Suprapubic skin (tissue), 4 donors: Measurements from ENCODE around the gene PLEKHA1. TPM values are rescaled to one million over a fixed set of nuclear protein-coding genes. Genes with fewer than 3 reads are reported as not detected.

ENCODE experiments used
- DNase-seq, 2 donors: peaks; one replicate each; pipeline ENCODE4 v3.0.0-alpha.2; 2019; ENCODE audit warnings: low spot score in 2 of 2
- H3K27ac ChIP-seq: fragments of 200-600 bp; sonication (generic); one replicate; pipeline ENCODE4 v1.5.1; 2019
- H3K27me3 ChIP-seq: fragments of 200-600 bp; sonication (generic); one replicate; pipeline ENCODE4 v1.5.1; 2019
- H3K36me3 ChIP-seq: fragments of 200-600 bp; sonication (generic); one replicate; pipeline ENCODE4 v1.5.1; 2019
- H3K4me1 ChIP-seq: fragments of 200-600 bp; sonication (generic); one replicate; pipeline ENCODE4 v1.5.1; 2019
- H3K4me3 ChIP-seq: fragments of 200-600 bp; sonication (generic); one replicate; pipeline ENCODE4 v1.5.1; 2019; ENCODE audit warnings: mild to moderate bottlenecking
- H3K9me3 ChIP-seq: fragments of 200-600 bp; sonication (generic); one replicate; pipeline ENCODE4 v1.5.1; 2019
- EP300 ChIP-seq: sonication (generic); formaldehyde crosslinking; IDR thresholded peaks from one replicate; pipeline ENCODE4 v1.6.1; 2017; ENCODE audit warnings: antibody characterized with exemption
- POLR2A ChIP-seq, 2 donors: fragments of 450-650 bp; IDR thresholded peaks; one replicate each; pipeline ENCODE4 v1.6.1; 2017; ENCODE audit warnings: antibody characterized with exemption in 2 of 2, mild to moderate bottlenecking in 2 of 2, moderate library complexity in 2 of 2
- POLR2AphosphoS5 ChIP-seq, 3 donors: sonication (generic); formaldehyde crosslinking; IDR thresholded peaks; one replicate each; pipeline ENCODE4 v1.6.1; 2017; ENCODE audit warnings: antibody characterized with exemption in 3 of 3
- WGBS: methylation state at CpG from one replicate; pipeline ENCODE4 v1.1.5; 2018; 5-methylcytosine and 5-hydroxymethylcytosine counted together
- total RNA-seq, 4 donors: library from RNA; depleted of rRNA; stranded (reverse); fragments of >200 nt; gene quantifications; one replicate each; pipeline ENCODE4 v1.1.0, GENCODE V29; 2016
- TF ChIP-seq, protein P1 (sequence below), 2 donors: fragments of 200-600 bp in 1 of 2; fragments of 450-650 bp in 1 of 2; sonication (generic) in 1 of 2; IDR thresholded peaks; one replicate each; pipeline ENCODE4 v1.5.1; 2016 to 2019; ENCODE audit warnings: antibody characterized with exemption in 2 of 2, mild to moderate bottlenecking in 1 of 2, moderate library complexity in 1 of 2

PLEKHA1 gene
- total RNA-seq, 4 donors from 2014 or later = 68.2 to 91.6 (median 78.8) TPM

DNA sequence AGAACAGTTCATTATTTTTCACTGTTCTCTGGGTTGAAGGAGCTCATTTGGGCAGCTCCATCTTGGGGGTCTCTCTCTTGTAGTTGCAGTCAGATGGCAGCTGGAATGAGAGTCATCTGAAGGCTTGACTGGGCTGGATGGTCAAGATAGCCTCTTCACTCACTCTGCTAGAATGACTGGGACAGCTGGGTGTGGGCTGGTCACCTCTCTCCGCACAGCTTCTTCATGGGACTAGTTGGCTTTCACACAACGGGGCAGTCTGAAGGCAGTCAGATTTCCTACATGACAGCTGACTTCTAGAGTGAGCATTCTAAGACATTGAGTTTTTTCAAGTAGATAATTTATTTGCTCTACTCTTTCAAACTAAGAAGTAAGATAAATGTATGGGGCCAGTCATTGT is 13.1 kb downstream of the PLEKHA1 start:
- no peak overlapping the region for H3K4me3 ChIP-seq
- H3K9me3 ChIP-seq = no peaks in the 10 kb centered on the region
- no peak overlapping the region for H3K27ac ChIP-seq
- no peaks in the 10 kb centered on the region for H3K36me3 ChIP-seq
- TF ChIP-seq POLR2A (IDR thresholded peaks at IDR 0.05) (no peak), EP300 (no peak)
- TF ChIP-seq, protein P1, sequence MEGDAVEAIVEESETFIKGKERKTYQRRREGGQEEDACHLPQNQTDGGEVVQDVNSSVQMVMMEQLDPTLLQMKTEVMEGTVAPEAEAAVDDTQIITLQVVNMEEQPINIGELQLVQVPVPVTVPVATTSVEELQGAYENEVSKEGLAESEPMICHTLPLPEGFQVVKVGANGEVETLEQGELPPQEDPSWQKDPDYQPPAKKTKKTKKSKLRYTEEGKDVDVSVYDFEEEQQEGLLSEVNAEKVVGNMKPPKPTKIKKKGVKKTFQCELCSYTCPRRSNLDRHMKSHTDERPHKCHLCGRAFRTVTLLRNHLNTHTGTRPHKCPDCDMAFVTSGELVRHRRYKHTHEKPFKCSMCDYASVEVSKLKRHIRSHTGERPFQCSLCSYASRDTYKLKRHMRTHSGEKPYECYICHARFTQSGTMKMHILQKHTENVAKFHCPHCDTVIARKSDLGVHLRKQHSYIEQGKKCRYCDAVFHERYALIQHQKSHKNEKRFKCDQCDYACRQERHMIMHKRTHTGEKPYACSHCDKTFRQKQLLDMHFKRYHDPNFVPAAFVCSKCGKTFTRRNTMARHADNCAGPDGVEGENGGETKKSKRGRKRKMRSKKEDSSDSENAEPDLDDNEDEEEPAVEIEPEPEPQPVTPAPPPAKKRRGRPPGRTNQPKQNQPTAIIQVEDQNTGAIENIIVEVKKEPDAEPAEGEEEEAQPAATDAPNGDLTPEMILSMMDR (IDR thresholded peaks at IDR 0.05) = no peak
- H3K4me1 ChIP-seq = peaks cover 15% of the 10 kb centered on the region
- no peak for DNase-seq
- WGBS = 100% methylated on average over 2 of the region's 2 CpGs
- H3K27me3 ChIP-seq = no peaks in the 10 kb centered on the region

DNA sequence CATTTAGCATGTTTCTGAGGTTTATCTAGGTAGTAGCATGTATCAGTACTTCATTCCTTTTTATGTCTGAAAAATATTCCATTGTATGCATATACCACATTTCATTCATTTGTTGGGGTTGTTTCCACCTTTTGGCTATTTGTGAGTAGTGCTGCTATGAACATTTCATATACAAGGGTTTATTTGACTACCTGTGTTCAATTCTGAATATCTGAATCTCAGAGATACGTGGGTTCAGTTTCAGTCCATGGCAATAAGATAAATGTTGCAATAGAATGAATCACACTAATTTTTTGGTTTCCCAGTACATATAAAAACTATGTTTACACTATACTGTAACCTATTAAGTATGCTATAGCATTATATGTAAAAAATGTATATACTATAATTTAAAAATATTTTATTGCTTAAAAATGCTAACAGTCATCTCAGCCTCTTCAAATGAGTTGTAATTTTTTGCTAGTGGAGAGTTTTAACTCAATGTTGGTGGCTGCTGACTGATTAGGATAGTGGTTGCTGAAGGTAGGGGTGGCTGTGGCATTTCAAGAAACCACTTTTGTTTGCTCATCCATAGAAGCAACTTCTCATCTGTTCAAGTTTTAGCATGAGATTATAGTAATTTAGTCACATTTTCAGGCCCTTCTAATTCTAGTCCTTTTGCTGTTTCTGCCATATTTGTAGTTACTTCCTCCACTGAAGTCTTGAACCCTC is 13.9 kb downstream of the PLEKHA1 start:
- Histone ChIP-seq H3K4me3 (no peak overlapping the region), H3K4me1 (peaks cover 15% of the 10 kb centered on the region), H3K27me3 (no peaks in the 10 kb centered on the region), H3K9me3 (no peaks in the 10 kb centered on the region), H3K27ac (no peak overlapping the region), H3K36me3 (no peaks in the 10 kb centered on the region)
- DNase-seq = no peak
- TF ChIP-seq POLR2A (IDR thresholded peaks at IDR 0.05) = no peak
- no peak for TF ChIP-seq EP300
- no peak for TF ChIP-seq POLR2AphosphoS5 (IDR thresholded peaks at IDR 0.05)
- TF ChIP-seq, protein P1 (IDR thresholded peaks at IDR 0.05) = no peak
- whole genome bisulfite sequencing = 71% methylated on average over 1 of the region's 1 CpG

DNA sequence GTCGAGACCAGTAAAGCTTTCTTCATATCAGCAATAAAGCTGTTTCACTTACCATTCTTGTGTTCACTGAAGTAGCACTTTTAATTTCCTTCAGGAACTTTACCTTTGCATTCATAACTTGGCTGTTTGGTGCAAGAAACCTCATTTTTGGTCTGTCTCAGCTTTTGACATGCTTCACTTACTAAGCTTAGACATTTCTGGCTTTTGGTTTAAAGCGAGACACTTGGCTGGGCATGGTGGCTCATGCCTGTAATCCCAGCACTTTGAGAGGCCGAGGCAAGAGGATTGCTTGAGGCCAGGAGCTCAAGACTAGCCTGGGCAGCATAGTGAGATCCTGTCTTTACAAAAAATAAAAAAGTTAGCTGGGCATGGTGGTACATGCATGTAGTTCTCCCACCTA is 15.8 kb downstream of the PLEKHA1 start:
- no peaks in the 10 kb centered on the region for H3K27me3 ChIP-seq
- TF ChIP-seq POLR2A (IDR thresholded peaks at IDR 0.05) = no peak
- TF ChIP-seq, protein P1 (IDR thresholded peaks at IDR 0.05) = no peak
- no peak for TF ChIP-seq EP300
- TF ChIP-seq POLR2AphosphoS5 (IDR thresholded peaks at IDR 0.05) = no peak
- H3K27ac ChIP-seq = no peak overlapping the region
- H3K36me3 ChIP-seq = peaks cover 16% of the 10 kb centered on the region
- peaks cover 15% of the 10 kb centered on the region for H3K4me1 ChIP-seq
- 91% methylated on average over 3 of the region's 3 CpGs for WGBS
- no peak overlapping the region for H3K4me3 ChIP-seq
- DNase-seq = no peak
- H3K9me3 ChIP-seq = no peaks in the 10 kb centered on the region

DNA sequence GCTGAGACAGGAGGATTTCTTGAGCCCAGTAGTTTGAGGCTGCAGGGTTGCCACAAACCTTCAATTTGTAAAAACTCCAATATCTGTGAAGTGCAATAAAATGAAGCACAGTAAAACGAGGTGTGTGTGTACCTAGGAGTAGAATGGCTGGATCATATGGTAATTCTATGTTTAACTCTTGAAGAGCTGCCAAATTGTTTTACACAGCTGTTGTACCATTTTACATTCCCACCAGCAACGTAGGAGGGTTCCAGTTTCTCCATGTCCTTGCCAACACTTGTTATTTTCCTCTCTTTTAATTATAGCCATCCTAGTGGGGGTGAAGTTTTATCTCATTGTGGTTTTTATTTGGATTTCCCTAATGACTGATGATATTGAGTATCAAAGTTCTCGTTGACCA is 16.2 kb downstream of the PLEKHA1 start:
- peaks cover 15% of the 10 kb centered on the region for H3K4me1 ChIP-seq
- H3K36me3 ChIP-seq = peaks cover 20% of the 10 kb centered on the region
- no peak overlapping the region for H3K27ac ChIP-seq
- no peaks in the 10 kb centered on the region for H3K27me3 ChIP-seq
- H3K4me3 ChIP-seq = no peak overlapping the region
- TF ChIP-seq EP300 = no peak
- TF ChIP-seq POLR2A (IDR thresholded peaks at IDR 0.05) = no peak
- TF ChIP-seq, protein P1 (IDR thresholded peaks at IDR 0.05) = no peak
- TF ChIP-seq POLR2AphosphoS5 (IDR thresholded peaks at IDR 0.05) = no peak
- WGBS = 35% methylated on average over 3 of the region's 3 CpGs
- DNase-seq = no peak
- H3K9me3 ChIP-seq = no peaks in the 10 kb centered on the region

DNA sequence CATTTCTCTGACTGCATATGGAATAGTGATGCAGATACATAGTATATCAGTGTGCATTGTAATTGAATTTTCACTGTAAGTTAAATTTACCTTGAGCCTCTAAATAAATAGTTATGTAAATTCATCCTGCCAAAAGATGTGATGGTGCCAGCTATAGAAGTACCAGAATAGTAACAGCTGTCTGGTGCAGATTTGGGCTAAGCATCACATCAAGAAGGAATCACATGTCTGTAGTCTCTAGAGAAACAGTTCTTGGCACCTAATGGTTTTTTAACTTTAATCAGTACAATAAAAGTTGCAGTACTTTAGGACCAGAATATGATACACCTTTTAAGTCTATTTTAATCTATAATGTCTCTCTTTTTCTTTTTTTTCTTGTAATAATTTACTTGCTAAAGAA is 17.4 kb downstream of the PLEKHA1 start:
- DNase-seq = no peak
- no peaks in the 10 kb centered on the region for H3K27me3 ChIP-seq

More for the DNA sequence above, 17.4 kb downstream of the PLEKHA1 start:
- Histone ChIP-seq H3K4me3 (no peak overlapping the region), H3K4me1 (peaks cover 9% of the 10 kb centered on the region), H3K27ac (no peak overlapping the region), H3K36me3 (peaks cover 25% of the 10 kb centered on the region), H3K9me3 (no peaks in the 10 kb centered on the region)
- TF ChIP-seq, protein P1 (IDR thresholded peaks at IDR 0.05) = no peak
- TF ChIP-seq POLR2A (IDR thresholded peaks at IDR 0.05) = no peak
- TF ChIP-seq EP300 = no peak
- TF ChIP-seq POLR2AphosphoS5 (IDR thresholded peaks at IDR 0.05) = no peak
